Activated naive CD8-positive, alpha-beta T cell treated with anti-CD3 and anti-CD28 coated beads, Interleukin-2, amount 10 ng/mL, durations not matched to agents 7 days and 5 days (primary cell): ENCODE measurements around the gene BCL3. TPM values are rescaled to one million over a fixed set of nuclear protein-coding genes. Genes with fewer than 3 reads are reported as not detected.

Source experiments
- ATAC-seq: fragments of 150-1000 bp; cut with Tn5 transposase; one replicate; pipeline ENCODE4 v1.10.0; 2021; ENCODE audit warnings: low read depth, moderate library complexity
- POLR2A ChIA-PET: fragments of 350-600 bp; sonication (Branson Sonifier 250); formaldehyde crosslinking; loops from one replicate; lab custom pipeline; 2021; ENCODE audit warnings: antibody characterized with exemption; lab: Charles Lee
- DNase-seq: peaks from one replicate; pipeline ENCODE4 v3.0.0; 2021
- H3K27ac Mint-ChIP-seq: one replicate; pipeline ENCODE4 v1.8.0; 2022; ENCODE audit warnings: mild to moderate bottlenecking, mixed read lengths
- H3K27me3 Mint-ChIP-seq: one replicate; pipeline ENCODE4 v1.8.0; 2022; ENCODE audit warnings: mild to moderate bottlenecking, moderate library complexity, mixed read lengths
- H3K36me3 Mint-ChIP-seq: one replicate; pipeline ENCODE4 v1.8.0; 2021; ENCODE audit warnings: mild to moderate bottlenecking, mixed read lengths
- H3K4me1 Mint-ChIP-seq: one replicate; pipeline ENCODE4 v1.8.0; 2021; ENCODE audit warnings: mixed read lengths
- H3K4me3 Mint-ChIP-seq: one replicate; pipeline ENCODE4 v1.8.0; 2022; ENCODE audit warnings: mild to moderate bottlenecking, moderate library complexity, mixed read lengths
- H3K9me3 Mint-ChIP-seq: one replicate; pipeline ENCODE4 v1.8.0; 2021; ENCODE audit warnings: mixed read lengths
- total RNA-seq, 2 experiments: library from RNA; stranded (reverse); gene quantifications; one replicate each; pipeline ENCODE4 v1.2.3, GENCODE V29; 2021

BCL3 gene
- total RNA-seq, 2 experiments from 2014 or later, result 25.0 to 28.8 TPM

DNA sequence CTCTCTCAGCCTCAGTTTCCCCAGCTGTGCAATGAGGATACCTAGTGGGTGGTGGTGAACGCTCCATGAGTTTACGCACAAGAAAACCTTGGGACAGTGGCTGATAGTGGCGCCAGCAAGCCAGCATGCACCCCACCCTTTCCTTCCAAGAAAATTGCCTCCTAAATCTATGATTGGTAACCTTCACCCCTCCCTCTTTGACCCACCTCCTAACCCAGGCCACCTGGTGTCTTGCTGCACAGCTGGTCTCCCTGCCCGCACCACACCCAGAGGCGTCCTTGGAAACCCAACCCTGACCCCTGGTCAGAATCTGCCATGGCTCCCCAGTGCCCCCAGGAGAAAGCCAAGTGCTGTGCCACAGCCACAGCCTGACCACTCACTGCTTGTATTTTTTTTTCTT is 22.8 kb upstream of the BCL3 start:
- Mint-ChIP-seq H3K4me1 (peaks cover 35% of the 10 kb centered on the region), H3K27ac (no peak overlapping the region), H3K27me3 (no peaks in the 10 kb centered on the region), H3K36me3 (no peaks in the 10 kb centered on the region), H3K9me3 (no peaks in the 10 kb centered on the region), H3K4me3 (no peak overlapping the region)
- no peak for DNase-seq
- POLR2A ChIA-PET, result interaction anchor here (0.6 to 5.6 kb wide), 3 partner anchors 26 to 46 kb away, joined by 3 to 53 read pairs (median 3); no protein-coding TSS in a partner anchor
- no peak for ATAC-seq

DNA sequence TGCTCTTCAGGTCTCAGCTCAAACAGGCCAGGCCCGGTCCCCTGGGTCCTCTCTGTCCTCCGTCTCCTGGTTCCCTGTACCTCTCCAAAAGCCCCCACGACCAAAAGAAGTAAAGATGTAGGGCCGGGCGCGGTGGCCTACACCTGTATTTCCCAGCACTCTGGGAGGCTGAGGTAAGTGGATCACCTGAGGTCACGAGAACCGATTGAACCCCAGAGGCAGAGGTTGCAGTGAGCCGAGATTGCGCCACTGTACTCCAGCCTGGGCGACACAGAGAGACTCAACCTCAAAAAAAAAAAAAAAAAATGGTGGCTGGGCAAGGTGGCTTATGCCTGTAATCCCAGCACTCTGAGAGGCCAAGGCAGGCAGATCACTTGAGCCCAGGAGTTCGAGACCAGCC is 22.0 kb upstream of the BCL3 start:
- H3K4me3 Mint-ChIP-seq, result no peak overlapping the region
- ATAC-seq, result no peak
- no peaks in the 10 kb centered on the region for H3K27me3 Mint-ChIP-seq
- DNase-seq, result no peak
- POLR2A ChIA-PET, result interaction anchor here (1.0 to 5.6 kb wide), 2 partner anchors 41 to 46 kb away, joined by 3 to 53 read pairs; no protein-coding TSS in a partner anchor
- peaks cover 35% of the 10 kb centered on the region for H3K4me1 Mint-ChIP-seq
- no peaks in the 10 kb centered on the region for H3K9me3 Mint-ChIP-seq
- H3K27ac Mint-ChIP-seq, result no peak overlapping the region
- H3K36me3 Mint-ChIP-seq, result no peaks in the 10 kb centered on the region

DNA sequence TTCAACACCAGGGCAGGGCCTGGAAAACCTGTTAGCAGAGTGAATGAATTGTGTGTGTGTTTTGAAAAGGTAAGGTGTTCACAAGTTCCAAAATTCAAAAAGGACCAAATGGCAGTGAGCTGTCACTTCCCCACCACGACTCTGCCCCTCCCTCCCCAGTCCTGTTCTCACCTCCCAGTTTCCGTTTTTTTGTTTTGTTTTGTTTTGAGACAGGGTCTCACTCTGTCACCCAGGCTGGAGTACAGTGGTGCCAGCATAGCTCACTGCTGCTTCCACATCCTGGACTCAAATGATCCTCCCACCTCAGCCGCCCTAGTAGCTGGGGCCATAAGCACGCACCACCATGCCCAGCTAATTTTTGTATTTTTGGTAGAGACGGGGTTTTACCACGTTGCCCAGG is 20.3 kb upstream of the BCL3 start:
- H3K27ac Mint-ChIP-seq, result peak overlapping the region; percentile 38
- no peaks in the 10 kb centered on the region for H3K27me3 Mint-ChIP-seq
- POLR2A ChIA-PET, result no interaction called here
- H3K9me3 Mint-ChIP-seq, result no peaks in the 10 kb centered on the region
- ATAC-seq (no peak), DNase-seq (no peak)
- H3K4me1 Mint-ChIP-seq, result peaks cover 20% of the 10 kb centered on the region
- no peak overlapping the region for H3K4me3 Mint-ChIP-seq
- no peaks in the 10 kb centered on the region for H3K36me3 Mint-ChIP-seq

DNA sequence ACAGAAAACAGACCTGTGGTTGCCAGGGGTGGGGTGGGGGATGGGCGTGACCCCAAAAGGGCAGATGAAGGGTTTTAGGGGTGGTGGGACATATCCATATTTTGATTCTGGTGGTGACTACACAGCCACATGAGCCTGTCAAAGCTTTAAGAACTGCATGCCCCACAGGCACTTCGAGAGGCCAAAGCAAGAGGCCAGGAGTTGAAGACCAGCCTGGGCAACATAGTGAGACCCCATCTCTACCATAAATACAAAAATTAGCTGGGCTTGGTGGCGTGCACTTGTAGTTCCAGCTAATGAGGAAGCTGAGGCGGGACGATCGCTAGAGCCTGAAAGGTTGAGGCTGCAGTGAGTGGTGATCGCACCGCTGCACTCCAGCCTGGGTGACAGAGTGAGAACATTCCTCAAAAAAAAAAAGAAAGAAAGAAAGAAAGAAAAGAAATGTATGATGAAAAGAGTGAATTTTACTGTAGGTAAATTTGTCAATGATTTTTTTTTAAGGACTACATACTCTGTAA is 18.9 kb upstream of the BCL3 start:
- Mint-ChIP-seq H3K27ac (no peak overlapping the region), H3K36me3 (no peaks in the 10 kb centered on the region), H3K4me3 (no peak overlapping the region), H3K27me3 (peaks cover 3% of the 10 kb centered on the region), H3K9me3 (no peaks in the 10 kb centered on the region), H3K4me1 (peaks cover 10% of the 10 kb centered on the region)
- no peak for DNase-seq
- POLR2A ChIA-PET, result no interaction called here
- no peak for ATAC-seq

DNA sequence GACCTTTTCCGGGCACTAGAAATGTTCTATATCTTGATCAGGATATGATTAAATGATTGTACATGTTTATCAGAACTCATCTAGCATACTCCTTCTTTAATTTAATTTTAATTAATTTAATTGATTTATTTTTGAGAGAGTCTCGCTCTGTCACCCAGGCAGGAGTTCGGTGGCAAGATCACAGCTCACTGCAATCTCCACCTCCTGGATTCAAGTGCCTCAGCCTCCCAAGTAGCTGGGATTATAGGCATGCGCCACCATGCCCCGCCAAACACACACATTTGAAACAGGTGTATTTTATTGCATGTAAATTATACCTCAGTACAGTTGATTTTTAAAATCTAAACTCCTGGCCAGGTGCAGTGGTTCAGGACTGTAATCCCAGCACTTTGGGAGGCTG is 17.4 kb upstream of the BCL3 start:
- no peak overlapping the region for H3K27ac Mint-ChIP-seq
- DNase-seq (no peak), ATAC-seq (no peak)
- no peaks in the 10 kb centered on the region for H3K9me3 Mint-ChIP-seq
- no peaks in the 10 kb centered on the region for H3K36me3 Mint-ChIP-seq
- POLR2A ChIA-PET, result no interaction called here
- no peak overlapping the region for H3K4me3 Mint-ChIP-seq
- peaks cover 6% of the 10 kb centered on the region for H3K27me3 Mint-ChIP-seq
- peaks cover 11% of the 10 kb centered on the region for H3K4me1 Mint-ChIP-seq

DNA sequence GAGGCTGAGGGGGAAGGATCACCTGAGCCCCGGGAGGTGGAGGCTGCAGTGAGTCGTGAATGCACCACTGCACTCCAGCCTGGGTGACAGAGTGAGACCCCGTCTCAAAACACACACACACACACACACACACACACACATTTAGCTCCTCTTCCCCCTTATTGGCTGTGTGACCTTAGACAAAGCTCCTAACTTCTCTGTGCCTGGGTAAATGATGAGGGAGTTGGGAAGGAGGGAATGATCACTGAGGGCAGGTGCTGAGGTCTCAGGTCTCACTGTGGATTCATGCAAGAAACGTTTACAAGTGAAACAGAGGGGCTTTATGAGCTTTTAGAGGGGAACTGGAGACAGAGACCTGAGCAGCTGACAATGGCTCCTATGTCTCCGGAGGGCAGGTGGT is 16.9 kb upstream of the BCL3 start:
- H3K4me3 Mint-ChIP-seq, result no peak overlapping the region
- DNase-seq (no peak), ATAC-seq (no peak)
- no peaks in the 10 kb centered on the region for H3K9me3 Mint-ChIP-seq
- peaks cover 6% of the 10 kb centered on the region for H3K27me3 Mint-ChIP-seq
- H3K36me3 Mint-ChIP-seq, result no peaks in the 10 kb centered on the region
- peaks cover 11% of the 10 kb centered on the region for H3K4me1 Mint-ChIP-seq
- POLR2A ChIA-PET, result interaction anchor here (0.7 kb wide), 1 partner anchor 393 kb away, joined by 3 read pairs; no protein-coding TSS in a partner anchor
- H3K27ac Mint-ChIP-seq, result no peak overlapping the region

DNA sequence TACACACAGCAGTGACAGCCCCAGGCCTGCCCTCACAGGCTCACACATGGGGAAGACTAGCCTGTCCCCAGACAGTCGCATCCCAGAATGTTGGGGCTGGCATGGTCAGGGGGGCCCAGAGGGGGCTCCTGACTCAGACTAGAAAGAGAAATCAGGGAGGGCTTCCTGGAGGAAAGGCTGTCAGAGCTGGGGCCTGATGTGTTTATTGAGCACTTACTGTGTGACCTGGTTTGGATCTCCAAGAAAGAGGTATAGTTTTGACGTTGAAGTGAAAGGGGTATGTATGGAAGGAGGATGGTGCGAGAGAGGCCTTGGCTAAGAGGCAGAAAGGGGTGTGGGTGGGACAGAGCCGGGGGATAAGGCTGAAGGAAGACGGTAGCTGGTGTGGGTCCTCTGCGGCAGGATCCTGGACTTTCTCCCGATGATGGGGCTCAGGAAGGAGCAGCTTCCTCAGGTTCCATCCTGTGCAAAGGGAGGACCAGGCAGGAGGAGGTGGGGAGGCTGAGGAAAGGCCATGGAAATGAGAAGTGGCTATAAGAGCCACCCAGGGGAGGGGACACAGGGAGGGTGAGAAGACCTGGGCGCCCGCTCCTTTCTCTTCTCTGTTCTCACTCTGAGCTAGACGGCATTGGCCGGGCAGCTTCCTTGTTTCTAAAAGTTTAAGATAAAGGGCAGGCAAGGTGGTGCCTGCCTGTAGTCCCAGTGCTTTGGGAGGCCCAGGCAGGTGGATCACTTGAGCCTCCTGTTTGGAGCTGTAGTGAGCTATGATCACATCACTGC is 16.1 kb upstream of the BCL3 start:
- H3K36me3 Mint-ChIP-seq, result no peaks in the 10 kb centered on the region
- DNase-seq (no peak), ATAC-seq (no peak)
- no peaks in the 10 kb centered on the region for H3K9me3 Mint-ChIP-seq
- H3K27ac Mint-ChIP-seq, result peak overlapping the region; percentile 2
- POLR2A ChIA-PET, result interaction anchor here (0.7 kb wide), 1 partner anchor 392 kb away, joined by 3 read pairs; no protein-coding TSS in a partner anchor
- H3K4me3 Mint-ChIP-seq, result no peak overlapping the region
- H3K4me1 Mint-ChIP-seq, result peaks cover 15% of the 10 kb centered on the region
- peaks cover 6% of the 10 kb centered on the region for H3K27me3 Mint-ChIP-seq

DNA sequence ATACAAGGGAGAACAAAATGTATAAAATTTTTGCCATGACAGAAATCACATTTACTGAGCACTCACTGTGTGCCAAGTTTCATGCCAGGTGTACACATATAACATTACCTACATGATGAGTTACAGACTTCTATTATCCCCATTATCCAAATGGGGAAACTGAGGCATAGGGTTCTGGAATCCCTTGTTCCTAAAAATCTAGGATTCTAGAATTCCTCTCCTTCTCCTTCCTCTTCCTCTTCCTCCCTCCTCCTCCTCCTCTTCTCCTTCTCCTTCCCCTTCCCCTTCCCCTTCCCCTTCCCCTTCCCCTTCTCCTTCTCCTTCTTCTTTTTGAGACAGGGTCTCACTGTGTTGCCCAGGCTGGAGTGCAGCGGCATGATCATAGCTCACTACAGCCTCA is 14.2 kb upstream of the BCL3 start:
- DNase-seq (no peak), ATAC-seq (no peak)
- no peaks in the 10 kb centered on the region for H3K36me3 Mint-ChIP-seq
- no peak overlapping the region for H3K4me3 Mint-ChIP-seq
- POLR2A ChIA-PET, result no interaction called here
- no peak overlapping the region for H3K27ac Mint-ChIP-seq
- H3K9me3 Mint-ChIP-seq, result no peaks in the 10 kb centered on the region
- peaks cover 8% of the 10 kb centered on the region for H3K27me3 Mint-ChIP-seq
- H3K4me1 Mint-ChIP-seq, result peaks cover 10% of the 10 kb centered on the region

DNA sequence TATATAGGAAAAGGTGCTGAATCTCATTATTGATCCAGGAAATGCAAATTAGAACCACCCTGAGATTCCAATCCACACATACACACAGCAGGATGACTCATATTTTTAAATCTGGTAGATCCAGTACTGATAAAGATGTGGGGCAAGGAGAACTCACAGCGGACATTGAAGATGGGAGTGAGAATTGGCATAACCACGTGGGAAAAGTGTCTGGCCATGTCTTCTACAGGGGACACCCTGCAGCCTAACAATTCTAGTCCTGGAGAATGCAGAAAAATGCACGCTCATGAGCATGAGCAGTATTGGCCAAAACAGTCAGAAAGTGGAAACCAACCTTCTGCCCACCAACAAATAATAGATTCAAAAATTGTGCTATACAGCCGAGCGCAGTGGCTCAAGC is 13.5 kb upstream of the BCL3 start:
- peaks cover 9% of the 10 kb centered on the region for H3K27me3 Mint-ChIP-seq
- DNase-seq (no peak), ATAC-seq (no peak)
- POLR2A ChIA-PET, result no interaction called here
- H3K4me3 Mint-ChIP-seq, result no peak overlapping the region
- H3K9me3 Mint-ChIP-seq, result no peaks in the 10 kb centered on the region
- H3K36me3 Mint-ChIP-seq, result no peaks in the 10 kb centered on the region
- H3K27ac Mint-ChIP-seq, result no peak overlapping the region
- H3K4me1 Mint-ChIP-seq, result peaks cover 10% of the 10 kb centered on the region

DNA sequence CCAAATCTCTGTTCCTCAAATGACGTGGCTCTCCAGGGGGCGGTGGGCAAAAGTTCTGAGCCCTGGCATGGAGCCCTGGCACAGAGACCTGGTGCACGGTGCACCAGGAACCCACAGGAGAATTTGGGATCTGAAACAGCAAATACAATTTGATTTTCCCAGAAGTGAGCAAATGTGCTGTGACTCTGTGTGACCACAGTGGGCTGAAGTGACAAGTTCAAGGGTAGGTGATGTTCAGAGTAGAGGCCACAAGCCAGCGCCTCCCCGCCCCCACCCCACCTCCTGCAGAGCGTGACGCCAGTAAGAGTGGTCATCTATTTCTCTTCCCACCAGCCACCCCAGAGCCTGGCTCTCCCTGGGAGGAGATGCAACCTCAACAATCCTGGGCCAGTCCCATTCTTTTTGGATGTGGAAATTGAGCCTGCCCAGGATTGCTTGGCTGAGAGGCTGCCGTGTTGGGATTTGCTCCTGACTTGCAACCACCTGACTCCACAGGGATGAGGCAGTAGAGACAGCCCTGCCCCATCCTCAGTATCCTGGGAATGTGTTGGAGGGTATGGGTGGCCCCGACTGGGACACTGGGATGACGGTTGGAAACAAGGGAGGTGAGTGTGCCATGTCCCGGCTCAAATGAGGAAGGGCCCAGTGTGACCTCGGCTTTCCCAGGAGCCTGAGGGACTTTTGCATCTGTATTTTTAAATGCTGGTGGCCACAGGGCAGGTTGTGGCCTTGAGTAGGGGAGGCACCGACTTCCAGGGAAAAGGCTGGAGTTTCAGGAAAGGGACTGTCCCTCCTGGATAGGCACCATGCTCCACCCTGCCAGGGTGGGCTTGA is 11.1 kb upstream of the BCL3 start:
- DNase-seq (no peak), ATAC-seq (no peak)
- Mint-ChIP-seq H3K27ac (no peak overlapping the region), H3K27me3 (peaks cover 9% of the 10 kb centered on the region), H3K36me3 (no peaks in the 10 kb centered on the region), H3K4me1 (peaks cover 11% of the 10 kb centered on the region), H3K9me3 (no peaks in the 10 kb centered on the region), H3K4me3 (no peak overlapping the region)
- POLR2A ChIA-PET, result no interaction called here

DNA sequence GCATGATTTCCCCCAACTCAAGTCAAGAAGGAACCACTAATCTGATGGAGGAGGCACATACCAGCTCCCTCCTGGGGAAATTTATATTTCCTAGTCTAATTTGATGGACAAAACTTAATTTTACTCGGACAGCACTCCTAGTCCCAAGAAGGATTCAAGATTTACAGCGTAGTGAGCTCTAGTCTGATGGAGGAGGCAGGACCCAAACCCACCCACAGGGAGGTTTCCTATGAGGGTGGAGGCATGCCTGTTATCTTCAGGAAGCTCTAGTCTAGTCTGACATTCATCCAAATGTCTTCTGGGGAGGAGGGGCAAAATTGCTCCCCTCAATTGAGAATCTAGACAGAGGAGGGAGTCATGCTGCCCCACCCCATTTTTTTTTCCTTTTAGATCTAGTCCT is 10.4 kb upstream of the BCL3 start:
- ATAC-seq (no peak), DNase-seq (no peak)
- Mint-ChIP-seq H3K9me3 (no peaks in the 10 kb centered on the region), H3K4me1 (peaks cover 11% of the 10 kb centered on the region), H3K4me3 (no peak overlapping the region), H3K27me3 (peaks cover 9% of the 10 kb centered on the region), H3K36me3 (no peaks in the 10 kb centered on the region), H3K27ac (no peak overlapping the region)
- POLR2A ChIA-PET, result interaction anchor here (0.5 kb wide), 1 partner anchor 94 kb away, joined by 3 read pairs; the partner anchor contains the start of gene PVR

DNA sequence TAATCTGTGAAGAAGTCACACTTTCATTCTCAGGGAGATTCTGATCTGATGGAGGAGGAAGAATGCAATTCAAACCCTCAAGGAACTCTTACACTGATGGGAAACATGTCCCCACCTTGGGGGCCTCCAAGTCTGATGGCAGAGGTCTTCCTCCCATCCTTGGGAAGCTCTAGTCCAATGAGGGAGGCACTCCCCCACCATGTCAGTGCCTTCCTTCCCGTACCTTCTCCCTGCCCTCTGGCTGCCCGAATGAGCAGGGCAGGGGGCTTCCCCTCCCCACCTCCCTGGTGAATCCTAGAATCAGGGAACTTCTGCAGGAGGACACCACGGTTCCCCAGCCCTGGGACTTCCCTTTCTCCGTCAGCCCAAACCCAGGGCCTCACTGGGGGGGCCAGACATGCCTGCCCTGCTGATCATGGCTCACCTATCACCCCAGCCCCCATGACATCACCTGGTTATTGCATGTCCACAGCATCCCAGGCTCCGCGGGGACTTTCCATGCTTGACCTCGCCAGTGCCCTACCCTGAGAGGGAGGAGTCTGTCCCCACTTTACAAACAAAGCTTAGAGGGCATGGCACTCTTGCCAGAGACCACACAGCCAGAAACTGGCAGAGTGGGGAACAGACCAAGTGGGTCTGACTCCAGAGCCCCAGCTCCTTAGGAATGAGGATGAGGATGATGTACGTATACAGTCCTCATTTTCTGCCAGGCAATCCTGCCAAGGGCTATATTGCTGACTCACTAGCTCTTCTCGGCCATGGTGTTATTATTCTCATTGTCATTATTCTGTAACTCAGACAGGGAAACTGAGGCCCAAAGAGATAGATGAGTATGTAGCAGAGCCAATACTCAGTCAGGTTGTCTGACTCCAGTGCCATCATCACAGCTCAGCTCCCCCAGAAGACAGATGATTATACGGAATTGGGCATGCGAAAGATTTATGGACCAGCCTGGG is 9.6 kb upstream of the BCL3 start:
- Mint-ChIP-seq H3K27ac (no peak overlapping the region), H3K4me3 (no peak overlapping the region), H3K4me1 (peaks cover 11% of the 10 kb centered on the region), H3K9me3 (no peaks in the 10 kb centered on the region), H3K36me3 (no peaks in the 10 kb centered on the region), H3K27me3 (peaks cover 9% of the 10 kb centered on the region)
- POLR2A ChIA-PET, result interaction anchor here (0.5 to 1.3 kb wide), 2 partner anchors 32 to 95 kb away, joined by 3 to 4 read pairs; partner anchors contain the start of gene PVR
- DNase-seq (no peak), ATAC-seq (no peak)
